MCF 10A (cell line): ENCODE results near the gene ZFHX3. TPM values are rescaled to one million over a fixed set of nuclear protein-coding genes. Genes with fewer than 3 reads are reported as not detected.

Source experiments
- BruUV-seq: library from RNA; stranded (reverse); fragments of 400-500 nt; replicated peaks from 2 replicates; lab custom pipeline; 2021; lab: Mats Ljungman, UMichigan
- CTCF ChIA-PET: fragments of 300-600 bp; sonication (Branson Sonifier 250); formaldehyde crosslinking; extraction: SDS; loops from one replicate; lab custom pipeline; 2021; ENCODE audit warnings: antibody characterized with exemption, inconsistent platforms; lab: Yijun Ruan, JAX
- POLR2A ChIA-PET: fragments of 300-600, 350-650 bp; sonication (Branson Sonifier 250); formaldehyde crosslinking; extraction: SDS; loops from one replicate; lab custom pipeline; 2020; ENCODE audit warnings: antibody characterized with exemption, inconsistent platforms; lab: Yijun Ruan, JAX
- DNase-seq: peaks from one replicate; pipeline ENCODE4 v3.0.0-alpha.2; 2018; ENCODE audit not compliant: unreplicated experiment
- H3K27ac Mint-ChIP-seq: one replicate; pipeline ENCODE4 v1.8.0; 2022; ENCODE audit warnings: mild to moderate bottlenecking, low read depth, mixed read lengths; ENCODE audit not compliant: unreplicated experiment
- H3K27me3 Mint-ChIP-seq: one replicate; pipeline ENCODE4 v1.8.0; 2022; ENCODE audit warnings: mixed read lengths; ENCODE audit not compliant: insufficient read depth, unreplicated experiment
- H3K36me3 Mint-ChIP-seq: one replicate; pipeline ENCODE4 v1.8.0; 2022; ENCODE audit warnings: mild to moderate bottlenecking, moderate library complexity, mixed read lengths; ENCODE audit not compliant: insufficient read depth, unreplicated experiment
- H3K4me1 Mint-ChIP-seq: one replicate; pipeline ENCODE4 v1.8.0; 2022; ENCODE audit warnings: mixed read lengths; ENCODE audit not compliant: insufficient read depth, unreplicated experiment
- H3K4me3 Mint-ChIP-seq: one replicate; pipeline ENCODE4 v1.8.0; 2022; ENCODE audit warnings: mild to moderate bottlenecking, moderate library complexity, mixed read lengths; ENCODE audit not compliant: unreplicated experiment
- H3K9me3 Mint-ChIP-seq: one replicate; pipeline ENCODE4 v1.8.0; 2022; ENCODE audit warnings: mixed read lengths; ENCODE audit not compliant: unreplicated experiment
- intact Hi-C: fragments of 100-400 bp; cut with micrococcal nuclease; formaldehyde crosslinking; loops from 2 replicates; pipeline ENCODE4 v1.14.1; 2022
- total RNA-seq: library from RNA; stranded (reverse); gene quantifications from 2 replicates; pipeline ENCODE4 v1.2.3, GENCODE V29; 2022
- TF ChIP-seq, protein P1 (sequence below): fragments of 200-600 bp; IDR thresholded peaks from one replicate; pipeline ENCODE4 v1.8.0; 2022; ENCODE audit warnings: antibody characterized with exemption, mild to moderate bottlenecking; ENCODE audit not compliant: unreplicated experiment

Gene ZFHX3
- total RNA-seq, 1 experiment from 2014 or later = 27.4 TPM

DNA sequence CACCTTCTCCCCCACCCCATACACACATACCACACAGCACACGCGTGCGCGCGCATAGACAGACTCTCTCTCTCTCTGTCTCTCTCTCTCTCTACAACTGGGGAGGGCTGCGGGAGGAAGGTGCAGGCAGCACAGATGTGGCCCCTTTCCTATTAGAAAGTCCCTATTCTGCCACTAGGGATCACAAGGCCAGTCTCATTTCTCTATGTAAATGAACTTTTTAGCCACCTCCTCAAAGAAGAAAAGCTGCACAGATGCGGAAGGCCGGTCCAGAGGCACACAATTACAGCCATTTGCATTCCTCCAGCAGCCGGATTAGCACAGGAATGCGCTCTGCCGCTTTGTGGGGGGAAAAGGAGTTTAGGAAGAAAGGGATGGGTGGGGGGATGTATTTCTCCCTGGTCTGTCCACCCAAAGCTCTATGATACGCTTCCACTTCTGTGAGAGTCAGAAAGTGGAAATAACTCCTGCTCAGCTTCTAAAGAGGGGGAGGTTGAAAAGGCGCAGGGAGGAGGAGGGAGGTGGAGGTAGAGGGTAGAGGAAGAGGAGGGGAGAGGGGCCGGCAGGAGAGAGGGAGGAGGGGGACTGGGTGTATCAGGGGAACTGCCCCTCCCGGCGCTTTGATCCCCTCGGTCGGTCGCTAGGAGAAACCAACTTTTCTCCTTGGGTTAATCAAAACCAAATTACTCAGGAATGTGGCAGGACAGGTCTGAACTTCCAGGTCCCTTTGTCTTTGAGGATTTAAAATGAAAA lies 11.7 kb downstream of the ZFHX3 start:
- Mint-ChIP-seq H3K36me3 (peaks cover 5% of the 10 kb centered on the region), H3K4me3 (no peak overlapping the region), H3K4me1 (peaks cover 20% of the 10 kb centered on the region), H3K27ac (no peak overlapping the region), H3K27me3 (no peaks in the 10 kb centered on the region), H3K9me3 (no peaks in the 10 kb centered on the region)
- BruUV-seq = no TSS peak
- DNase-seq = no peak
- ChIA-PET CTCF (interaction anchor here (0.6 to 0.7 kb wide), 2 partner anchors 17 to 57 kb away, joined by 3 read pairs; no protein-coding TSS in a partner anchor), POLR2A (no interaction called here)
- intact Hi-C loops = no loop called here
- TF ChIP-seq, protein P1, sequence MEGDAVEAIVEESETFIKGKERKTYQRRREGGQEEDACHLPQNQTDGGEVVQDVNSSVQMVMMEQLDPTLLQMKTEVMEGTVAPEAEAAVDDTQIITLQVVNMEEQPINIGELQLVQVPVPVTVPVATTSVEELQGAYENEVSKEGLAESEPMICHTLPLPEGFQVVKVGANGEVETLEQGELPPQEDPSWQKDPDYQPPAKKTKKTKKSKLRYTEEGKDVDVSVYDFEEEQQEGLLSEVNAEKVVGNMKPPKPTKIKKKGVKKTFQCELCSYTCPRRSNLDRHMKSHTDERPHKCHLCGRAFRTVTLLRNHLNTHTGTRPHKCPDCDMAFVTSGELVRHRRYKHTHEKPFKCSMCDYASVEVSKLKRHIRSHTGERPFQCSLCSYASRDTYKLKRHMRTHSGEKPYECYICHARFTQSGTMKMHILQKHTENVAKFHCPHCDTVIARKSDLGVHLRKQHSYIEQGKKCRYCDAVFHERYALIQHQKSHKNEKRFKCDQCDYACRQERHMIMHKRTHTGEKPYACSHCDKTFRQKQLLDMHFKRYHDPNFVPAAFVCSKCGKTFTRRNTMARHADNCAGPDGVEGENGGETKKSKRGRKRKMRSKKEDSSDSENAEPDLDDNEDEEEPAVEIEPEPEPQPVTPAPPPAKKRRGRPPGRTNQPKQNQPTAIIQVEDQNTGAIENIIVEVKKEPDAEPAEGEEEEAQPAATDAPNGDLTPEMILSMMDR = no peak

DNA sequence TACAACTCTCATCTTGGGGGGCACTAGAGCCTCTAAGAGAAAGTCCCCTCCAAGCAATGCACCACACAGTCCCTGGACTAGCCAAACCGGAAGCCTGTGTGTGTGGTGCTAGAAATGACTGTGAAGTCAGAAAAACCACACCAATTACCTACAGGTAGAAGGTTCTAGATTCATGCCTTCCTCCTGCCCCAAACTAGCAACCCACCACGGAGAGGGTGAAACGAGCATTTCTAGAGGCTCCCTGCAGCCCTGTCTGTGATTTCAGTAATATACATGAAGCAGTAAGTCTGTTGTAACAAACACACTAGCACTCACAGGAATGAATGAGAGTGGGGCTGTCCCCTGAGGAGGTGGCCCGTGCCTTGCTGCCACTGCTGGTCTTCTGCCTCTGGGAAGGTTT lies 13.6 kb downstream of the ZFHX3 start:
- Mint-ChIP-seq H3K4me1 (peaks cover 10% of the 10 kb centered on the region), H3K27me3 (no peaks in the 10 kb centered on the region), H3K4me3 (no peak overlapping the region), H3K36me3 (peaks cover 18% of the 10 kb centered on the region), H3K27ac (no peak overlapping the region), H3K9me3 (no peaks in the 10 kb centered on the region)
- intact Hi-C loops = no loop called here
- TF ChIP-seq, protein P1 = no peak
- POLR2A ChIA-PET = interaction anchor here (1.6 kb wide), 1 partner anchor 12 kb away, joined by 4 read pairs; no protein-coding TSS in a partner anchor
- CTCF ChIA-PET = interaction anchor here (0.5 kb wide), 1 partner anchor 1241 kb away, joined by 3 read pairs; no protein-coding TSS in a partner anchor
- no peak for DNase-seq
- no TSS peak for BruUV-seq

DNA sequence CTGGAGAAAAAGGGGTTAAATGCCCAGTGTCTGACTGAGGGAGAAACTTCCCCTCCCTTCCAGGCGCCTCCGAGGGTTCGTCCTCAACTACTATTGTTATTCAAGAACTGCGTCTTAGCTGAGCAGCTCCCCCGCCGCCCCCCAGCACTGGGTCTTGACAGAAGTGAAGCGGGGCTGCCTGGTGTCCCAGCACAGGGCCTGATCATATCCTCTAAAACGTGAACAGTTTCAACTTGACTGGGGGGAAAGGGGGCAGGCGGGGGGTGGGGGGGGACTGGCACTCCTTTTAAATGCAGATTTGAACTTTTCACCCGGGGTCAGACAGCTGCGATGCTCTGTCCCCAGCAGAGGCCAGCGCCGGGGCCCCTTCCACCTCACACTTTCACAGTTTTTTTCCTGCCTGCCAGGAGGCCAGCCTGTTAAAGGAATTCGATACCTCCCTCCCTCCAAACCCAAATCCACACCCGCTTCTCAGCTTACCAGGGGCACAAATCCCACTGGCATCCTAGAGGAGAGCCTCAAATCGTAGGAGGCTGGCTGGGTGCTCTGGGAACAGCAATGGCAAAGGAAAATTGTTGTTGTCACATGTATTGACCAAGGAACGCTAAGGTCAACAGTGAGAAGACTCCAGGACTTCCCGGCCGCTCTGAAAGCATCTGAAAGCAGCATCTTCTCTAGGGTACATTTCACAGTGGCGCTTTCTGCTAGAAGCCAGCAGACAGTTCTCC lies 14.5 kb downstream of the ZFHX3 start:
- Mint-ChIP-seq H3K36me3 (peaks cover 18% of the 10 kb centered on the region), H3K4me1 (peaks cover 10% of the 10 kb centered on the region), H3K27ac (peak overlapping the region; percentile 3), H3K9me3 (no peaks in the 10 kb centered on the region), H3K27me3 (no peaks in the 10 kb centered on the region), H3K4me3 (no peak overlapping the region)
- intact Hi-C loops = no loop called here
- no TSS peak for BruUV-seq
- no peak for DNase-seq
- TF ChIP-seq, protein P1 = no peak
- CTCF ChIA-PET = interaction anchor here (0.5 to 0.7 kb wide), 4 partner anchors 201 to 1271 kb away, joined by 3 read pairs; no protein-coding TSS in a partner anchor
- POLR2A ChIA-PET = interaction anchor here (1.6 kb wide), 1 partner anchor 13 kb away, joined by 4 read pairs; no protein-coding TSS in a partner anchor
